IPS-NIHi7 (cell line): ENCODE data around the gene ERMP1.

Source experiments
- DNase-seq: peaks from one replicate; pipeline ENCODE4 v3.0.0; 2012; ENCODE audit warnings: mixed read lengths; ENCODE audit errors: extremely low spot score

Gene ERMP1

GRCh38 chr9:5854063-5854790 lies 21.3 kb upstream of the ERMP1 start:
- no peak for DNase-seq

- DNase-seq: no peak
These were observed 20.7 kb upstream of the ERMP1 start for GRCh38 chr9:5853617-5854016.

- no peak for DNase-seq
These were observed 20.1 kb upstream of the ERMP1 start for GRCh38 chr9:5852987-5853386.

GRCh38 chr9:5851445-5851844 lies 18.5 kb upstream of the ERMP1 start:
- no peak for DNase-seq

GRCh38 chr9:5850724-5851122 lies 17.8 kb upstream of the ERMP1 start:
- no peak for DNase-seq

- no peak for DNase-seq
These were observed 15.5 kb upstream of the ERMP1 start for GRCh38 chr9:5848372-5848882.

GRCh38 chr9:5846501-5846921 lies 13.6 kb upstream of the ERMP1 start:
- DNase-seq: no peak

- no peak for DNase-seq
These were observed 13.2 kb upstream of the ERMP1 start for GRCh38 chr9:5846096-5846495.

- DNase-seq: no peak
These were observed 12.2 kb upstream of the ERMP1 start for GRCh38 chr9:5845157-5845531.

GRCh38 chr9:5843794-5844471 lies 11.0 kb upstream of the ERMP1 start:
- DNase-seq: no peak

- no peak for DNase-seq
These were observed 10.2 kb upstream of the ERMP1 start for GRCh38 chr9:5842929-5843793.

GRCh38 chr9:5841771-5842573 lies 9.1 kb upstream of the ERMP1 start:
- DNase-seq: no peak

- DNase-seq: no peak
These were observed 7.9 kb upstream of the ERMP1 start for GRCh38 chr9:5840788-5841187.

GRCh38 chr9:5839572-5839902 lies 6.6 kb upstream of the ERMP1 start:
- no peak for DNase-seq

- peak; percentile 60 for DNase-seq
These were observed 6.1 kb upstream of the ERMP1 start for GRCh38 chr9:5838884-5839571.

- DNase-seq: no peak
These were observed 2.9 kb upstream of the ERMP1 start for GRCh38 chr9:5835808-5836207.

GRCh38 chr9:5834214-5834613 lies 1.3 kb upstream of the ERMP1 start:
- DNase-seq: no peak

GRCh38 chr9:5832071-5832537 lies 813 bp downstream of the ERMP1 start:
- no peak for DNase-seq

GRCh38 chr9:5825895-5826622 lies 6.9 kb downstream of the ERMP1 start:
- no peak for DNase-seq

GRCh38 chr9:5825223-5825622 lies 7.7 kb downstream of the ERMP1 start:
- DNase-seq: no peak
